Left colon (tissue), 2 donors: ENCODE results near the gene GCHFR. TPM values are rescaled to one million over a fixed set of nuclear protein-coding genes. Genes with fewer than 3 reads are reported as not detected.

Experiments used
- ATAC-seq: fragments of 200-7000 bp; cut with Tn5 transposase; one replicate; pipeline ENCODE4 v1.9.1; 2020; ENCODE audit warnings: mild to moderate bottlenecking, moderate library complexity
- DNase-seq, 2 donors: peaks; one replicate each; pipeline ENCODE4 v3.0.0-alpha.2; 2020
- intact Hi-C, 2 donors: fragments of 100-400 bp; cut with DNase I in 1 of 2; cut with micrococcal nuclease in 1 of 2; formaldehyde crosslinking; loops; one replicate each; pipeline versions ENCODE4 v1.11.2 to v1.14.0; 2022; cut with DNase I, micrococcal nuclease
- total RNA-seq, 2 donors: library from RNA; stranded (reverse); fragmentation: NEBNext Ultra II Directional; extraction: Animal tissue kit (Norgen Biotek cat#: 25700); gene quantifications; one replicate each; pipeline ENCODE4 v1.2.1, GENCODE V29; 2021
- donor health status: DM: no; HTN: no; CAD: no.
- donor health status: DM: yes; HTN: yes; CAD: no.

Gene GCHFR
- total RNA-seq, 2 donors from 2014 or later = 21.2 to 35.1 TPM

DNA sequence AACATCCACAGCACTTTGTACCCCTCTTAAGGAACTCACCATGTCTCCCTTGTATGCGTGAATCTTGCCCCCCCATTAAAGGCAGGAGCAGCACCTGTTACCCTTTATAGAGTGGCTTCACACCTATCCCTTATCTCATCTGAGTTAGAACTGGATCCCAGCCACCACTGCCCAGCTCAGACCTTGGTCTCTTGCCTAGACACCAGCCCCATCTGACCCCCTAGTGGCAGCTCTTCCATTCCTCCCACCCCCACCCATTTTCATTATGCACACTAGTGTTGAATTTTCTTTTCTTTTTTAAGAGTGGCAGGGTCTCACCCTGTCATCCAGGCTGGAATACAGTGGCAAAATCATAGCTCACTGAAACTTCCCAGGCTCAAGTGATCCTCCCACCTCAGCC, 39.8 kb downstream of the GCHFR start:
- intact Hi-C loops = no loop called here
- DNase-seq (no peak), ATAC-seq (no peak)

DNA sequence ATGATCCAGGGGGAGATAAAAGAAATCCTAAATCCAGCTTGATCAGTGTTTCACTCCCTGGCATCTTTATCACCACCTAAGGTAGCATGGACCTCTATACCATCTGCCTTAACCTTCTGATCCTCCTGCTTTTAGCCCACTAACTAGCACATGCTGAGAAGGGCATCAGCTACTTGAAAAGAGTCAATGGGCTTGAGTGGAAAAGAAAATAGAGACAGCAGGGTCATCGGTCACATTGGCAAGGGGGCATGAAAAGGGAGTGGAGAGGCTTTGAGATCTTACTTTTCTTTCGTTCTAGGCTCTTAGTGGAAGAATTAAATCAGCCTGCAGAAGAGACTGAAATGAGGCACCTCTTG, 42.8 kb downstream of the GCHFR start:
- ATAC-seq (no peak), DNase-seq (no peak)
- intact Hi-C loops = no loop called here

DNA sequence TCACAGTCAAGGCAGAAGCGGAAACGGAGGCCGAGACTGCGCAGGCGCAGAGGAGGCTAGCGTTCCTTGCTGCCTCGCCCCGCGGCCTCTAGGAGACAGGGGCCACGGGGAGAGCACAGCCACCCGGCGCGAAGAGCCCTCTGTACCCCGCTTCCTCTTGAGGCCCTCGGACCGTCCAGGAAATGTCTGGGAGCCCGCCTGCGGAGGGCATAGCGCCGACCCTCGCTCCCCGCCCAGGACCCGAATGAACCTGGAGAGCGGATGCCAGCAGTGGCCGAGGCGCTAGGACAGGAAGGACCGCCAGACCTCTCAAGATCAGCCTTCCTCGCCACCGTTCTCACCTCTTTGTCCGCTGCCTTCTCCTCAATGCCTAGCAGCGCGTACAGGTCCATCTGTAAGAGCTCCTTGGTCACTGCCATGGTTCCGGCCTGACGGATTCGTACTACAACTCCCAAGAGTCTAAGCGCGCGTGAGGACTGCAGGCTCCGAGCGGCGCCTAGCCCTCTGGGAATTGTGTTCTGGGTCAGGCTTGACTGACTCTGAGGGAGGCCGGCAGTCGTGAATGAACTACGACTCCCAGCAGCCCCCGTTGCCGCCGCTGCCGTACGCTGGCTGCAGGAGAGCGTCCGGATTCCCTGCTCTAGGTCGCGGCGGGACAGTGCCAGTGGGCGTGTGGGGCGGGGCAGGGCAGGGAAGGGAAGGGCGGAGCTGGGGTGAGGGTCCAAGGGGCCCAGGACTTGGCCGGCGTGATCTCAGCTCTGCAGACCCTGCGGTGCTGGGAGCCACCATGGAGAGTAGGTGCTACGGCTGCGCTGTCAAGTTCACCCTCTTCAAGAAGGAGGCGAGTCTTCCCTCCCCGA, 43.4 kb downstream of the GCHFR start, which contains the start of the genes DNAJC17 and ZFYVE19:
Gene DNAJC17 (minus strand): TSS at position 446 of the 860 bp plus-strand sequence. CDS start 27 bp downstream, at position 419.
Gene ZFYVE19 (plus strand): TSS at position 62 of the 860 bp plus-strand sequence. CDS start 501 bp downstream, at position 563.
- ATAC-seq = peak; percentile 91
- peak; percentile 95 to 98 for DNase-seq
- intact Hi-C loops = no loop called here

DNA sequence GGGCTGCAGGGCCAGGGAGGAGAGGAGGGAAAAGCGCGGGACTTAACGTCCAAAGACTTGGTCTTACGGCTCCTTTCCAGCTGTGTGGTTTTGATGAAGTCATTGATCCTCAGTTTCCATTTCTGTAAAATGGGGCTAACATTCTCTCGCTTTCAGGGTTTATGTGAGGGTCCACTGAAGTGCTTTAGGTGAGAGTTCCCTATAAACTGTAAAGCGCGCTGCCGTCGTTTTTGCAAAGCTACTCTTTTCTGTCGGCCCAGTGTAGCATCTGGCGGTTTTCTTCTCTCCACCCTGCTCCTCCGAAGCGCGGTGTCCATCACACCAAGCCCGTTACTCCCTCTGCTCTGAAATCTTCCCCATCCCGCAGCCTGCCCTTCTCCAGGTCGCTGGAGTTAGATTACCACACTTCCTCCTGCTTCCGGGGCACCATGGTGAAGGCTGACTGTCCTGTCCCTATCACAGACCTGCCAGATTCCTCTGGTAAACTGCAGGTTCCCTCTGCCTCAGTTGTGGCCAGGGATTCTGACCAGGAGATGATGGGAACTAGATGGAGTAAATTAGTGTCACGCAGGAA, 44.1 kb downstream of the GCHFR start:
- peak; percentile 16 for ATAC-seq
- intact Hi-C loops = no loop called here
- DNase-seq = peak in 1 of 2 donors; percentile 32

DNA sequence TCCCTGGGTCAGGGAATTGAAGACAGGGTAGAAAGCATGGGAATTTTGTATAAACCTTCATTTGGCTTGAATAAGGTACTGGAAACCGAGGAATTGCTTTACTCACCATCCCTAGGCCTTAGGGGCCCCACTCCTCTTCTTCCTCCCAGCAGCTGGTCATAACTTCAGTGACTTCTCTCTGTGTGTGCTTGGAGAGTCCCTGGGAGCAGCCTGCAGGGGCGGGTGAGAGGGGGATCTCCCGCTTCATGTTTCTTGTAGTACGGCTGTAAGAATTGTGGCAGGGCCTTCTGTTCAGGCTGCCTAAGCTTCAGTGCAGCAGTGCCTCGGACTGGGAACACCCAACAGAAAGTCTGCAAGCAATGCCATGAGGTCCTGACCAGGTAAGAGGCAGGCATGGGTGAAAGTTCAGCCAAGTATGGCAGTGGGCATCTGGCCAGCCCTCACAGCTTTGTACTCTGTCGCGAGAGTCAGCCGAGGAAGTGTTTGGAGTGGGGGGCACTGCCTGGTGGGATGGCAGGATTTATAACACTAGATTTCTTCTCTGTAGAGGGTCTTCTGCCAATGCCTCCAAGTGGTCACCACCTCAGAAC, 45.1 kb downstream of the GCHFR start:
- intact Hi-C loops = no loop called here
- no peak for DNase-seq
- ATAC-seq = no peak

DNA sequence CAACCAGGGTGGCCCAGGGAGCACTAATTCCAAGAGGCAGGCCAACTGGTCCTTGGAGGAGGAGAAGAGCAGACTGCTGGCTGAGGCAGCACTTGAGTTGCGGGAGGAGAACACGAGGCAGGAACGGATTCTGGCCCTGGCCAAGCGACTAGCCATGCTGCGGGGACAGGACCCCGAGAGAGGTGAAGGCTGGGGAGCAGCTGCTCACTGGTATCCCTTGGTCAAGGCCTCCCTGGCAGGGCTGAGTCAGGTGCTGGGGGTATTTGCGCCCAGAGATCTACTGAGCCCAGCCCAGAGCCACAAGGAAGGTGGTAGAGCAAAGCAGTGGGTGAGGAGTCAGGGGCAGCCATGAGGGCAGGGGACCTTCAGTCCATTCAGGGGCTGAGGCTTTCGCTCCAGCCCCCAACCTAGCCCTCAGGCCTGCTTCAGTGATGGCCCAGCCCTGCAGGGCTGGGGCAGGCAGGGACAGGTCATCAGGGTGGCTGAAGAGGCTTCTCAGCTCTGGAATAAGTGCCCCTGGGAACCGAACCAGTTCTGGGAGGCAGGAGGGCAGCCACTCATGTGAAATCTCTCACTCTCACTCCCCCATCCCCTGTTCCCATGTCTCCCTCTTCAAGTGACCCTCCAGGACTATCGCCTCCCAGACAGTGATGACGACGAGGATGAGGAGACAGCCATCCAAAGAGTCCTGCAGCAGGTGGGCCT, 49.0 kb downstream of the GCHFR start:
- ATAC-seq = no peak

DNA sequence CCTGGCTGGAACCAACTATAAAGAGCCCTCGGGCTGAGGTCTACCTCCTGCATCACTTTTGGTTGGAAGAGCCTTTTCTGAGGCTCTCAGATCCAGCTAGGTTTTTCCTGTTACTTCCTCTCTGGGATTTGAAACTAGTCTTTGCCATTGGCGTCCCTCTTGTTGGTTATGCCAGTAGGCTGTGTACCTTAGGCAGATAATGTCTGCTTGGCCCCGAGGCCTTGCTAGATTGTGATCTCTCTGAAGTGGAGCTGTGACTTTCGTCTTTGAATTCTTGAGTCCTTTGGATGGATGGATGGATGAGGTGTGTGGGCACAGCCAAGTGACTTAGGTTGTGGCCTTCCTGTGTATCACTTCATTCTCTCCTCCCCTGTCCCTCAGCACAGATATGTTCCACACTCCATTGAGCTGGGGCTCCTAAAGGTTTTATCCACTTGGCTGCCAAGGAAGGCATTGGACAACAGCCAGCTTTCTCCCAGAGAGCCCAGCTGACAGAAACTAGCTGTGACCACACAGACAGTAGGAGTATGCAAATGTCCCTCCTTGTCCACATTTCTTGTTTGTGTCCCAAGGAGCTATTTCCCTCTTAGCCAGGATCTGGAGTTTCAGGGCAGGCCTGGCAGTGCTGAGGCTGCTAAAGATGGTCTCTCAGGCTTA, 51.3 kb downstream of the GCHFR start:
- DNase-seq (no peak), ATAC-seq (no peak)
- intact Hi-C loops = no loop called here

More for the DNA sequence above, 49.0 kb downstream of the GCHFR start:
- DNase-seq = no peak
- intact Hi-C loops = no loop called here

Other genes starting within 250 kb of the GCHFR start
- gene CCDC32, start 199.0 kb upstream of the GCHFR start, total RNA-seq = 10 to 100 TPM; 22.6 to 25.0 TPM
- 1 to 10 TPM; 9.0 to 9.9 TPM for gene RPUSD2, start 194.8 kb upstream of the GCHFR start, total RNA-seq
- 1 to 10 TPM; 2.4 to 8.0 TPM for gene KNL1, start 169.8 kb upstream of the GCHFR start, total RNA-seq
- gene RAD51, start 68.9 kb upstream of the GCHFR start, total RNA-seq = 1 to 10 TPM; 2.6 to 7.1 TPM
- 10 to 100 TPM; 32.4 to 40.2 TPM for gene RMDN3, start 8.8 kb upstream of the GCHFR start, total RNA-seq
- under 1 TPM; 0.25 to 0.61 TPM for gene C15orf62, start 5.9 kb downstream of the GCHFR start, total RNA-seq
- gene ZFYVE19, start 43.0 kb downstream of the GCHFR start, total RNA-seq = 10 to 100 TPM; 25.3 to 26.8 TPM
- gene DNAJC17, start 43.4 kb downstream of the GCHFR start, total RNA-seq = 10 to 100 TPM; 32.8 to 36.9 TPM
- gene PPP1R14D, start 64.6 kb downstream of the GCHFR start, total RNA-seq = 100 to 1,000 TPM; 153 to 171 TPM
- gene SPINT1, start 80.0 kb downstream of the GCHFR start, total RNA-seq = 100 to 1,000 TPM; 392 to 417 TPM
- gene RHOV, start 110.2 kb downstream of the GCHFR start, total RNA-seq = 1 to 10 TPM; 3.7 to 8.9 TPM
- gene VPS18, start 130.4 kb downstream of the GCHFR start, total RNA-seq = 10 to 100 TPM; 20.8 to 20.9 TPM
- 10 to 100 TPM; 14.0 to 15.9 TPM for gene DLL4, start 165.3 kb downstream of the GCHFR start, total RNA-seq
- 10 to 100 TPM in 1 of 2 donors, 1 to 10 TPM in 1; 1.8 to 11.0 TPM for gene CHAC1, start 189.4 kb downstream of the GCHFR start, total RNA-seq